VCaP (cell line): ENCODE results near the gene BRAF.
"Not testable (repeated sequence)": the region's sequence is repeated elsewhere in the genome, so short reads cannot be mapped to it uniquely, and the experiment has no call there.

Experiments used
- H3K27ac ChIP-seq: fragments of 450-650 bp; 2 replicates; pipeline ENCODE4 v1.5.1; 2017
- CTCF ChIP-seq: fragments of 450-650 bp; conservative IDR thresholded peaks from 2 replicates; pipeline ENCODE4 v1.5.1; 2017; ENCODE audit warnings: mild to moderate bottlenecking, moderate library complexity

Gene BRAF

DNA sequence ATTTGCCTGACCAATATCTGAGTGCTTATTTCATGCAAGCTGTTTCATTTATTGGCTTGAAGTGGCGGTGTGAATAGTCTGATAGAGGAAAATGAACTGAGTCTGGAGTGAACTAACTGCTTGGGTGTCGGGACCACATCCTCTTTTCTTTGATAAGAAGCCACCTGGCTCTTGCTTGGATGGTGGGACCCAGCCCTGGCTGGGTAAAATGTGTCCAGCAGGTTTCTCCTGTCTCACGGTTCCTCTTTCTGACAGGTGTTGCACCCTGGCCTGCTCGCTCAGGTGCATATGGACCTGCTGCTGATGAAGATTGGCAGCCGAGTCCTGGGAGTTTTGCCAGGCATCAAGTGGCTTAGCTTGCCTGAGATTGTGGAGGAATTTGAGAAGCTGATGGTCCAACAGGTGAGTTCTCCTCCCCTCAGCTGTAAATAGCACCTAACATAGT lies 250.4 kb downstream of the BRAF start:
- peak overlapping the region; percentile 99 for H3K27ac ChIP-seq
- no peak for TF ChIP-seq CTCF

GRCh38 chr7:140673774-140674155 lies 251.0 kb downstream of the BRAF start:
- H3K27ac ChIP-seq, result peak overlapping the region; percentile 99
- TF ChIP-seq CTCF, result no peak

DNA sequence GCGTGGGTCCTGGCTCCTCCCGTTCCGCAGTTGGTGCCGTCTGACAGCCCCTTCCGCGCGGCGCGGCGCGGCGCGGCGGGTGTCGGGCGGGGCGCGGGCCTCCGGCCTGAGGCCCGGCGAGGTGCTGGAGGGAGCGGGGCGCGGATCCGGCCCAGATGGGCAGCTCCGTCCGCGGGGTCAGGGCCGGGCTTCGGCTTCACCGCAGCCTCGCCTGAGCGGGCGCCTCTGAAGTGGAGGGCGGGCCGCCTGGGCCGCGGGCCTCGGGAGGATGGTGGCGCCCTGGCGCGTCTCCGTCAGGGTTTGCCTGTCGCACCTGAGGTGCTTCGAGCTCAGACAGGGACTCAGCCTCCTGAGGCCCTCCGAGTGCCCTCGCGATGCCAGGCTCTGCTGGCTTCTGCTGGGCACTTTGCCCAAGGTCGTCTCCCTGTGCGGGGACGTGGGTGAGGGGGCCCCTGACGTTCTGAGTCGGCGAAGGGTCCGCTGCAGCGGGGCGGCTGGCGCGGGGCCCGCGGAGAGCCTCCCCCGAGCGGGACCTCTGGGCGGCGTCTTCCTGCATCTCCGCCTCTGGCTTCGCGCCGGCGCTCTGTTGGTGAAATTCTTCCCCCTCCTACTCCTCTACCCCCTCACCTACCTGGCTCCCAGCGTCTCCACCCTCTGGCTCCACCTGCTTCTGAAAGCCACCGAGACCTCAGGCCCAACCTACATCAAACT lies 251.5 kb downstream of the BRAF start:
- H3K27ac ChIP-seq, result peak overlapping the region; percentile 99
- peak; percentile 12; the same call in 1 of the 2 replicates for TF ChIP-seq CTCF

DNA sequence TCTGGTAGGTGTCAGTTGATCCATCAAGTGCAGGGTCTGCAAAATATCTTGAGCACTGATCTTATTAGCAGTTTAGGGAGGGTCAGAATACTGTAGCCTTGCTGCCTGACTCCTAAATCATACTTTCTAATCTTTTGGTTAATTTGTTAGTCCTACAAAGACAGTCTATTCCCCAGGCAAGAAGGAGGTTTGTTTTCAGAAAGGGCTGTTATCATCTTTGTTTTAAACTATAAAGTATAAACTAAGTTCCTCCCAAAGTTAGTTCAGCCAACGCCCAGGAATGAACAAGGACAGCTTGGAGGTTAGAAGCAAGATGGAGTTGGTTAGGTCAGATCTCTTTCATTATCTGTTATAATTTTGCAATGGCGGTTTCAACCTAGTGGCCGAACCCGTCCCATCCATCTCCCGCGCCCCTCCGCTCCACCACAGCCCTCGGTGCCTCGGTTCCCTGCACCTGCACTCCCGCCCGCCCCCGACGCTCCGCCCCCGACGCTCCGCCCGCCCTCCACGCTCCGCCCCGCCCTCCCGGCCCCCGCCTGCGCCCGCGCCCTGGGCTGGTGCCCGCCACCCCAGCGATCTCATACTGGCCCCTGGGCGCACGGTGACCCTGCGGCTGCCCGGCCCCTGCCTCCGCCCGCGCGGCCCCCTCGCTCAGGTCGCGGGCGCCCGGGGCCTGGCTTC lies 252.2 kb downstream of the BRAF start, which contains the start of gene ADCK2:
ADCK2 (plus strand) TSS at position 564 of the 681 bp plus-strand sequence. CDS start 386 bp downstream, outside the sequence.
- H3K27ac ChIP-seq, result peak within 1 kb of the TSS; percentile 99
- TF ChIP-seq CTCF, result no peak

- no peak for TF ChIP-seq CTCF
- H3K27ac ChIP-seq, result peak overlapping the region; percentile 99
These were observed 252.8 kb downstream of the BRAF start for GRCh38 chr7:140671966-140672365.

- H3K27ac ChIP-seq, result no peak overlapping the region
- no peak for TF ChIP-seq CTCF
These were observed 254.3 kb downstream of the BRAF start for GRCh38 chr7:140670343-140670935.

DNA sequence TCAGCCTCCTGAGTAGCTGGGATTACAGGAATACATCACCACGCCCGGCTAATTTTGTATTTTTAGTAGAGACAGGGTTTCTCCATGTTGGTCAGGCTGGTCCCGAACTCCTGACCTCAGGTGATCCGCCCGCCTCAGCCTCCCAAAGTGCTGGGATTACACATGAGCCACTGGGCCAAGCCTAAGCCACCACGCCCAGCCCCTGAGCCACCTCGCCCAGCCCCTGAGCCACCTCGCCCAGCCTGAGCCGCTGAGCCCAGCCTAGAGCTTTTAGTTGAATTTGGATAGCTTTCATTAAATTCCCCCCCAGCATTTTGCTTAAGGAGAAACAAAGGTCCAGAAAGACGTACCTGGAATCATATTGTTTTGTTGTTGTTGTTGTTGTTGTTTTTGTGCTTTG lies 254.9 kb downstream of the BRAF start:
- H3K27ac ChIP-seq, result not testable (repeated sequence)
